ENCODE data around the gene ZNF770. TPM values are rescaled to one million over a fixed set of nuclear protein-coding genes. Genes with fewer than 3 reads are reported as not detected.

ZNF770 gene
- total RNA-seq, 1 experiment from 2014 or later: 34.0 TPM

GRCh38 chr15:34952481-34952880 is 35.6 kb downstream of the ZNF770 start:
- POLR2A ChIA-PET (ENCODE audit: unreplicated experiment): no interaction called here
- no peaks in the 10 kb centered on the region for H3F3A ChIP-seq (ENCODE audit: insufficient read depth, low read depth)

GRCh38 chr15:34951993-34952392 is 36.1 kb downstream of the ZNF770 start:
- DNase-seq: no peak
- Histone ChIP-seq H3K36me3 (ENCODE audit: low read depth) (no peaks in the 10 kb centered on the region), H3K79me2 (ENCODE audit: low read depth) (no peaks in the 10 kb centered on the region), H3K4me2 (no peak overlapping the region), H3K9me2 (ENCODE audit: insufficient read depth) (no peaks in the 10 kb centered on the region), H3K27me3 (ENCODE audit: insufficient read depth, low read depth) (no peaks in the 10 kb centered on the region), H3F3A (ENCODE audit: insufficient read depth, low read depth) (no peaks in the 10 kb centered on the region), H3K4me3 (no peak overlapping the region), H3K9me3 (ENCODE audit: insufficient read depth, low read depth) (no peaks in the 10 kb centered on the region), H2AFZ (no peak overlapping the region), H4K20me1 (ENCODE audit: insufficient read depth) (no peaks in the 10 kb centered on the region), H3K4me1 (replicated peaks; ENCODE audit: insufficient read depth) (no peaks in the 10 kb centered on the region), H3K27ac (no peak overlapping the region)
- ChIA-PET POLR2A (ENCODE audit: unreplicated experiment) (no interaction called here), CTCF (interaction anchor here (0.6 kb wide), 1 partner anchor 17 kb away, joined by 5 read pairs; no protein-coding TSS in a partner anchor)
- BruUV-seq (replicated peaks): no TSS peak
- TF ChIP-seq EZH2 (IDR thresholded peaks at IDR 0.05; ENCODE audit: low read depth): no peak
- TF ChIP-seq CTCF (conservative IDR thresholded peaks at IDR 0.05): no peak
- intact Hi-C loops (cut with micrococcal nuclease; ENCODE audit: unreplicated experiment): no loop called here

More at GRCh38 chr15:34952481-34952880, 35.6 kb downstream of the ZNF770 start:
- Histone ChIP-seq H3K4me3 (no peak overlapping the region), H3K4me2 (no peak overlapping the region), H3K27me3 (ENCODE audit: insufficient read depth, low read depth) (no peaks in the 10 kb centered on the region), H3K4me1 (replicated peaks; ENCODE audit: insufficient read depth) (no peaks in the 10 kb centered on the region), H3K9me2 (ENCODE audit: insufficient read depth) (no peaks in the 10 kb centered on the region), H3K9me3 (ENCODE audit: insufficient read depth, low read depth) (no peaks in the 10 kb centered on the region), H2AFZ (no peak overlapping the region), H3K27ac (no peak overlapping the region), H3K36me3 (ENCODE audit: low read depth) (no peaks in the 10 kb centered on the region), H3K79me2 (ENCODE audit: low read depth) (no peaks in the 10 kb centered on the region), H4K20me1 (ENCODE audit: insufficient read depth) (no peaks in the 10 kb centered on the region)
- no peak for DNase-seq
- intact Hi-C loops (cut with micrococcal nuclease; ENCODE audit: unreplicated experiment): no loop called here
- CTCF ChIA-PET: interaction anchor here (0.6 kb wide), 1 partner anchor 17 kb away, joined by 5 read pairs; no protein-coding TSS in a partner anchor
- BruUV-seq (replicated peaks): no TSS peak
- TF ChIP-seq EZH2 (IDR thresholded peaks at IDR 0.05; ENCODE audit: low read depth): no peak
- no peak for TF ChIP-seq CTCF (conservative IDR thresholded peaks at IDR 0.05)

- H3K4me3 ChIP-seq: no peak overlapping the region
- H3K27me3 ChIP-seq (ENCODE audit: insufficient read depth, low read depth): no peaks in the 10 kb centered on the region
- DNase-seq: no peak
- no peaks in the 10 kb centered on the region for H3K9me2 ChIP-seq (ENCODE audit: insufficient read depth)
- ChIA-PET POLR2A (ENCODE audit: unreplicated experiment) (no interaction called here), CTCF (interaction anchor here (0.6 kb wide), 1 partner anchor 69 kb away, joined by 4 read pairs; no protein-coding TSS in a partner anchor)
- H3K9me3 ChIP-seq (ENCODE audit: insufficient read depth, low read depth): no peaks in the 10 kb centered on the region
- H3K27ac ChIP-seq: no peak overlapping the region
- no TSS peak for BruUV-seq (replicated peaks)
- intact Hi-C loops (cut with micrococcal nuclease; ENCODE audit: unreplicated experiment): no loop called here
- no peaks in the 10 kb centered on the region for H3K79me2 ChIP-seq (ENCODE audit: low read depth)
- TF ChIP-seq EZH2 (IDR thresholded peaks at IDR 0.05; ENCODE audit: low read depth) (no peak), CTCF (conservative IDR thresholded peaks at IDR 0.05) (no peak)
- no peak overlapping the region for H3K4me2 ChIP-seq
- no peaks in the 10 kb centered on the region for H3K36me3 ChIP-seq (ENCODE audit: low read depth)
- no peak overlapping the region for H2AFZ ChIP-seq
- no peaks in the 10 kb centered on the region for H3K4me1 ChIP-seq (replicated peaks; ENCODE audit: insufficient read depth)
- H4K20me1 ChIP-seq (ENCODE audit: insufficient read depth): no peaks in the 10 kb centered on the region
- H3F3A ChIP-seq (ENCODE audit: insufficient read depth, low read depth): no peaks in the 10 kb centered on the region
Measured at GRCh38 chr15:34944936-34945335, 43.2 kb downstream of the ZNF770 start.

Measured in PC-9 (cell line).